Brain microvascular endothelial cell (primary cell): Measurements from ENCODE around the gene MYL5.
"Not testable (repeated sequence)": the region's sequence is repeated elsewhere in the genome, so short reads cannot be mapped to it uniquely, and the experiment has no call there.

Experiments used
- DNase-seq: peaks from one replicate; pipeline ENCODE4 v3.0.0-alpha.2; 2020
- H3K27ac ChIP-seq: fragments of 250-450 bp; sonication (Bioruptor Pico); 2 replicates; pipeline ENCODE4 v1.5.1; 2020; ENCODE audit warnings: mild to moderate bottlenecking, moderate library complexity
- H3K27me3 ChIP-seq: fragments of 250-450 bp; sonication (Bioruptor Pico); replicated peaks from 2 replicates; pipeline ENCODE4 v1.5.1; 2020; ENCODE audit warnings: mild to moderate bottlenecking
- H3K36me3 ChIP-seq: fragments of 250-450 bp; sonication (Bioruptor Pico); replicated peaks from 2 replicates; pipeline ENCODE4 v1.5.1; 2020; ENCODE audit warnings: mild to moderate bottlenecking
- H3K4me3 ChIP-seq: 2 replicates; pipeline ENCODE4 v1.5.1; 2011; ENCODE audit warnings: low read depth, mild to moderate bottlenecking, control low read depth, low read length, moderate library complexity
- in situ Hi-C: cut with HindIII; loops from 2 replicates; pipeline ENCODE4 v1.10.0; 2017; ENCODE audit warnings: low sequenced_read_pairs, low pct_ligation_motif_present
- TF ChIP-seq, protein P1 (sequence below): IDR thresholded peaks from 2 replicates; pipeline ENCODE4 v1.5.1; 2011; ENCODE audit warnings: low read depth, mild to moderate bottlenecking, moderate library complexity, low read length, control low read depth, inconsistent platforms; ENCODE audit errors: missing control alignments

The MYL5 gene

DNA sequence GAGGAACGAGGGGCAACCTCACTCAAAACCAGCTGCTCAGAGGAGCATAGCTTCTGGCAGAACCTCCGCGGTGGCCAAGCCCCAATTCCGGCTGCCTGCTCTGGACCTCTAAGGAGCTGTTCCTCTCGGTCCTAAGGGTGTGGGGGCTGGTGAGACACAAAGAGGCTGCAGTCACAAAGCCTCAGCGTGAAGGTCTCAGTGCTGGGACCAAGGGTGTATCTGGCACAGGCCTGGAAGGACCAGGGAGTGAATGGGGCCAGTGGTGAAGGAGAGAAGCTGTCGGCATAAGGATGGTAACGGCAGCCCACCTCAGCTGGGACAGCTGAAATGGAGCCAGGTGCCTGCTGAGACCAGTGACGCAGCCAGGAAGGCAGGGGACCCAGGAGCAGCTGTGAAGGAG is 43.7 kb upstream of the MYL5 start:
- Histone ChIP-seq H3K36me3 (no peaks in the 10 kb centered on the region), H3K27me3 (peaks cover 3% of the 10 kb centered on the region), H3K27ac (no peak overlapping the region), H3K4me3 (no peak overlapping the region)
- in situ Hi-C loops, result no loop called here
- no peak for DNase-seq
- TF ChIP-seq, protein P1, sequence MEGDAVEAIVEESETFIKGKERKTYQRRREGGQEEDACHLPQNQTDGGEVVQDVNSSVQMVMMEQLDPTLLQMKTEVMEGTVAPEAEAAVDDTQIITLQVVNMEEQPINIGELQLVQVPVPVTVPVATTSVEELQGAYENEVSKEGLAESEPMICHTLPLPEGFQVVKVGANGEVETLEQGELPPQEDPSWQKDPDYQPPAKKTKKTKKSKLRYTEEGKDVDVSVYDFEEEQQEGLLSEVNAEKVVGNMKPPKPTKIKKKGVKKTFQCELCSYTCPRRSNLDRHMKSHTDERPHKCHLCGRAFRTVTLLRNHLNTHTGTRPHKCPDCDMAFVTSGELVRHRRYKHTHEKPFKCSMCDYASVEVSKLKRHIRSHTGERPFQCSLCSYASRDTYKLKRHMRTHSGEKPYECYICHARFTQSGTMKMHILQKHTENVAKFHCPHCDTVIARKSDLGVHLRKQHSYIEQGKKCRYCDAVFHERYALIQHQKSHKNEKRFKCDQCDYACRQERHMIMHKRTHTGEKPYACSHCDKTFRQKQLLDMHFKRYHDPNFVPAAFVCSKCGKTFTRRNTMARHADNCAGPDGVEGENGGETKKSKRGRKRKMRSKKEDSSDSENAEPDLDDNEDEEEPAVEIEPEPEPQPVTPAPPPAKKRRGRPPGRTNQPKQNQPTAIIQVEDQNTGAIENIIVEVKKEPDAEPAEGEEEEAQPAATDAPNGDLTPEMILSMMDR, result no peak

DNA sequence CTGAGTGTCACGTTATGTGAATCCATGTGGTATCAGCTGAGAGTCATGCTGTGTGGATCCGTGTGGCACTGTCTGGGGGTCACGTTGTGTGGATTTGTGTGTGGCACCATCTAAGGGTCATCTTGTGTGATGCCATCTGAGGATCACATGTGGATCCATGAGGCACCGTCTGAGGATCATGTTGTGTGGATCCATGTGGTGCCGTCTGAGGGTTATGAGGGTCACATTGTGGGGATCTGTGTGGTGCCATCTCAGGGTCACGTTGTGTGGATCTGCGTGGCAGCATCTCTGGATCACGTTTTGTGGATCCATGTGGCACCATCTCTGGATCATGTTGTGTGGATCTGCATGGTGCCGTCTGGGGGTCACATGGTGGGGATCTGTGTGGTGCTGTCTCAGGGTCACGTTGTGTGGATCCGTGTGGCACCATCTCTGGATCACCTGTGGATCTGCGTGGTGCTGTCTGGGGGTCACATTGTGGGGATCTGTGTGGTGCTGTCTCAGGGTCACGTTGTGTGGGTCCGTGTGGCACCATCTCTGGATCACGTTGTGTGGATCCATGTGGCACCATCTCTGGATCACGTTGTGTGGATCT is 42.0 kb upstream of the MYL5 start:
- Histone ChIP-seq H3K4me3 (no peak overlapping the region), H3K27me3 (peaks cover 3% of the 10 kb centered on the region), H3K27ac (no peak overlapping the region), H3K36me3 (no peaks in the 10 kb centered on the region)
- TF ChIP-seq, protein P1, result no peak
- in situ Hi-C loops, result no loop called here
- no peak for DNase-seq

DNA sequence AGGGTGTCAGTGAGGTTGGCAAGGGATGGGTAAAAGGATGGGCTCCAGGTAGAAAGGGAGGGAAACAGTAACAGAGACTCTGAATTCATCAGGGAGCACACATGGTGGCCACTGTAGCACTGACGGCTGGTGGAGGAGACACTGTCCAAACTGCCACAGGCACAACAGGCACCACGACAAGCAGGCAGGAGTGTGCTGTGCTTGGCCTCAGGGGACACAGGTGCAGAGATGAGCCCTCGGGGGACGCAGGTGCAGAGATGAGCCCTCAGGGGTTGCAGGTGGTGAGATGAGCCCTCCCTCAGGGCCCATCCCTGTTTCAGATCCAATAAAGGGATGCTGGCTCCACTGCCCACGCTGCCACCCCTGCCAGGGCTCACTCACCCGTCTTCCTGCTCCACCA is 41.4 kb upstream of the MYL5 start:
- in situ Hi-C loops, result no loop called here
- no peak overlapping the region for H3K4me3 ChIP-seq
- no peak overlapping the region for H3K27ac ChIP-seq
- no peaks in the 10 kb centered on the region for H3K36me3 ChIP-seq
- TF ChIP-seq, protein P1, result no peak
- DNase-seq, result no peak
- peaks cover 7% of the 10 kb centered on the region for H3K27me3 ChIP-seq

DNA sequence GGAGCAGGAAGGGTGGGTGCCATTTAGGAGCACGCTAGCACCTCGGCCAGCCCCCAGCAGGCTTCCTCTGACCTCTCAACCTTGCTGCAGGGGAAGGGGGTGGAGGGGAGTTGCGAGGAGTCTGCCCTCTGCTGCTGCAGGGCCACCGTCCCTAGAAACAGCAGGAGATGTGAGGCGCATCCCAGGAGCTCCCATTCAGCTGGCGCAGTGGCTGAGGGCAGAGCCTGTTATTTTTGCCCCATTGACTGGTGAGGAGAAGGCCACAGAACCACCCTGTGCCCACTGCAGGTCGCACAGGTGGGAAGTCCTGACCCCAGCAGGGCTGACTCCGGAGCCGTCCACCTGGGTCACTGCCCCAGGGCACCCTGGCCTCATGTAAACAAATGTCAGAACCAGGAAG is 40.9 kb upstream of the MYL5 start:
- TF ChIP-seq, protein P1, result no peak
- no peaks in the 10 kb centered on the region for H3K36me3 ChIP-seq
- peaks cover 7% of the 10 kb centered on the region for H3K27me3 ChIP-seq
- in situ Hi-C loops, result no loop called here
- no peak for DNase-seq
- H3K27ac ChIP-seq, result no peak overlapping the region
- no peak overlapping the region for H3K4me3 ChIP-seq

DNA sequence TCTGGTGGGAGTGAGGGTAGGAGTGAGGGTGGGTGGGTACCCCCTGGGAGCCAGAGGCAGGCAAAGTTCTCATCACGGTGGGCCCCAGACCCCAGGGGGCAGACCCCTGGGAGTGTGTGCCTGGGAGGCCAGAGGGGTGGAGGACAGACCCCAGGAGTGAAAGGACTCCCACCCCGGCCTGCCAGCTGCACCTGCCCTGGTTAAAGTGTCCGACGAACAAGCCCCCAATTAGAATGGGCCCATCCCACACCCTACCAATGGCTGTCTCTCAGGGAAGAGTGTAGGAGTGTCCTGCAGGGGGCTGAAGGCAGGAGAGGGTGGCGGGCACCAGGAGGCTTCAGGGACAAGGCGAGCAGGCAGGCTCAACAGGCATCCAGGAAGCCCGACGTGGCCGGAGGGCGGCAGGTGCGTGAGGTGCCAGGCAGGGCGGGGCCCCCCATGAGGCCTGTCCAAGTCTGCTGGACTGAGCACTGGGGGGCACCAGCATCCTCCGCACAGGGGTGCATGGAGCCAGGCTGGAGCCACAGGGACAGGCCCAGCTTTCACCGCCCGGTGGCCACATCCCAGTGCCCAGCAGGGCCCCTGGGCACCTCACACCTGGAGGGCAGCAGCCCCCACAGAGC is 40.3 kb upstream of the MYL5 start:
- in situ Hi-C loops, result no loop called here
- H3K27ac ChIP-seq, result no peak overlapping the region
- no peaks in the 10 kb centered on the region for H3K36me3 ChIP-seq
- no peak for DNase-seq
- TF ChIP-seq, protein P1, result no peak
- peaks cover 7% of the 10 kb centered on the region for H3K27me3 ChIP-seq
- no peak overlapping the region for H3K4me3 ChIP-seq

DNA sequence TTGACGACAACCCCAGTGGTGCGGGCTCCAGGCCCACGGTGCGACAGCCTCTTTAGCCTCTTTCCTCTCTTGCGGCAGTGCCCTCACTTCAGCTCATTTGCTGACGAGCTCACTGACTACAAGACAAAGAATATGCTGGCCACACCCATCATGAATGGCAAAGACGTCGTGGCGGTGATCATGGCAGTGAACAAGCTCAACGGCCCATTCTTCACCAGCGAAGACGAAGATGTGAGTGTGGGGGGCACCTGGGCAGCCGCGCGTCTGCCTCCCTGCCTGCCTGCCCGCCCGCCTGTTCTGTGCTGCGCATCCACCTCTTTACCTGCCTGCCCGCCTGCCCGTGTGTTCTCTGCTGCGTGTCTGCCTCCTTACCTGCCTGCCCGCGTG is 39.8 kb upstream of the MYL5 start:
- no peaks in the 10 kb centered on the region for H3K36me3 ChIP-seq
- no peak for DNase-seq
- H3K4me3 ChIP-seq, result no peak overlapping the region
- peaks cover 7% of the 10 kb centered on the region for H3K27me3 ChIP-seq
- TF ChIP-seq, protein P1, result no peak
- in situ Hi-C loops, result no loop called here
- H3K27ac ChIP-seq, result no peak overlapping the region

DNA sequence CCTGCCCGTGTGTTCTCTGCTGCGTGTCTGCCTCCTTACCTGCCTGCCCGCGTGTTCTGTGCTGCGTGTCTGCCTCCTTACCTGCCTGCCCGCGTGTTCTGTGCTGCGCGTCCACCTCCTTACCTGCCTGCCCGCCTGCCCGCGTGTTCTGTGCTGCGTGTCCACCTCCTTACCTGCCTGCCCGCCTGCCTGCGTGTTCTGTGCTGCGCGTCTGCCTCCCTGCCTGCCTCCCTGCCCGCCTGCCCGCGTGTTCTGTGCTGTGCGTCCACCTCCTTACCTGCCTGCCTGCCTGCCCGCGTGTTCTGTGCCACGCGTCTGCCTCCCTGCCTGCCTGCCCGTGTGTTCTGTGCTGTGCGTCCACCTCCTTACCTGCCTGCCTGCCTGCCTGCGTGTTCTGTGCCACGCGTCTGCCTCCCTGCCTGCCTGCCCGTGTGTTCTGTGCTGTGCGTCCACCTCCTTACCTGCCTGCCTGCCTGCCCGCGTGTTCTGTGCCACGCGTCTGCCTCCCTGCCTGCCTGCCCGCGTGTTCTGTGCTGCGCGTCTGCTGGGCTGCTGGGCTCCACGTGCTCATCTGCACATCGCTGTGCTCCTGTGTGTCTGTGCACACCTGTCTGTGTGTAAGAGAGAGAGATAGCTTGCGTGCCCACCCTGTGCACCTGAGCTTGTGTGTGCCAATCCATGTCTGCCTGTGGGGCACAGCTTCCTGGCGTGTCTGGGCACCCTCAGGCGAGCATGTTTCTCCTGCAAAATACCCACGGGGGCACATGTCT is 39.1 kb upstream of the MYL5 start:
- DNase-seq, H3K36me3 ChIP-seq, in situ Hi-C loops, H3K27me3 ChIP-seq, H3K4me3 ChIP-seq, H3K27ac ChIP-seq: not testable (repeated sequence)
